Activated T-cell treated with anti-CD3 and anti-CD28 coated beads, Interleukin-2, amount 50 U/mL, for 48 hours (primary cell): ENCODE data around the gene CAMK1D.
"Not testable (repeated sequence)": the region's sequence is repeated elsewhere in the genome, so short reads cannot be mapped to it uniquely, and the experiment has no call there.

ENCODE experiments used
- DNase-seq, 2 experiments: peaks; one replicate each; pipeline ENCODE4 v3.0.0-alpha.2; 2020

The CAMK1D gene

GRCh38 chr10:12340937-12341336 is 8.4 kb upstream of the CAMK1D start:
- no peak for DNase-seq

DNA sequence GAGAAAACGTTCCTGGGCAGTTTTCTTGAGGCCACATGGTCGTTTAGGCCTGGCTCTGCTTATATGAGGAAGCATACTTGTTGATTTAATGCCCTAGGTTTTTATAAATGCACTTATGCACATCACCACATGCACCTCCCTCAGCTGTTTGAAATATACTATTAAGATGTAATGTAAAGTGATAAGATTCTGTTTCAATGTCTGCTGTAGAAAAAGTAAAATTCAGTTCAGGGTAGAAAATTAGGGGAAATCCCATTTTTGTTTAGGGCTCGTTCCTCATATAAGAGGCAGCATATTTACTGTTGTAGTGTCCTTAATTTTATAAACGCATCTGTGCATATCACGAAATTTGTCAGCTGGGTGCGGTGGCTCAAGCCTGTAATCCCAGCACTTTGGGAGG is 7.8 kb upstream of the CAMK1D start:
- DNase-seq: no peak

- DNase-seq: no peak
Measured at GRCh38 chr10:12344375-12345110, 4.8 kb upstream of the CAMK1D start.

DNA sequence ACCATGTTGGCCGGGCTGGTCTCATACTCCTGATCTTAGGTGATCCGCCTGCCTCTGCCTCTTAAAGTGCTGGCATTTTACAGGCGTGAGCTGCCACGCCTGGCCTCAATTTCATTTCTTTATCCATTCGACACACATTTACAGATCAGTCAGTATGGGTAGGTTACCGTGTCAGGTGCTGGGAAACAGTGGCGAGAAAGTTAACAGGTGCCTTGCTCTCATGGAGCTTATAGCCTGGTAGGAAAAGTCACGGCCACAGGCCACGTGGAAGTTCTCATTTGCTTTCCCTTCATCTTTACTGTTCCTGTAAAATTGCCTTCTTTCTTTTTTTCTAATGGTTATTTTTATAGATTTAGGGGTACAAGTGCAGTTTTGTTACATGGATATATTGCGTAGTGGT is 2.6 kb upstream of the CAMK1D start:
- DNase-seq: no peak

DNA sequence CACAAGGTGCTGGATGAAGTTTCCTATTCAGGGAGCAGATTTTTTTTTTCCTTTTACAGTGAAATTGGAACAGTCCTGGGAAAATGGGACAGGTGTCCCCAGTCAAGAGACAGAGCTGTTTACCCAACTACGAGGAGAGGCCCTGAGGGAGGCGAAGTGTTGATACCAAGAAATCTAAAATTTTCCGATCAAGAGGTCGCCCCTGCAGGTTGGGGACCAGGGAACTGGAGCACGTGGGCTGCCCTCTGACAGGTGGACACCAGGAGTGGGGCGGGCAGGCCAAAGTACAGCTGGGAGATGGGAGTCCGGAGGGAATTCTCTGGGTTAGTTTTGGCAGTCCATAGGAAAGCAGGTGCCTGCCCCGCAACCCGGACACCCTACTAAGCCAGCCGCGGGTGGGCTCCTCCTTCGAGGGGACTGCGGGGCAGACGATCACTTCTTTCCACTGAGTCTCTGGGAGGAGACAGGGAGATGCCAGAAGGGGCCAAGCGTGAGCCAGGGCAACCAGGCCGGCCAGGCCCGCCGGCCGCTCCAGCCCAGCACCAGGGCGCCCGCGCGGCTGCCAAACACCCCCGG is 965 bp upstream of the CAMK1D start:
- no peak for DNase-seq

DNA sequence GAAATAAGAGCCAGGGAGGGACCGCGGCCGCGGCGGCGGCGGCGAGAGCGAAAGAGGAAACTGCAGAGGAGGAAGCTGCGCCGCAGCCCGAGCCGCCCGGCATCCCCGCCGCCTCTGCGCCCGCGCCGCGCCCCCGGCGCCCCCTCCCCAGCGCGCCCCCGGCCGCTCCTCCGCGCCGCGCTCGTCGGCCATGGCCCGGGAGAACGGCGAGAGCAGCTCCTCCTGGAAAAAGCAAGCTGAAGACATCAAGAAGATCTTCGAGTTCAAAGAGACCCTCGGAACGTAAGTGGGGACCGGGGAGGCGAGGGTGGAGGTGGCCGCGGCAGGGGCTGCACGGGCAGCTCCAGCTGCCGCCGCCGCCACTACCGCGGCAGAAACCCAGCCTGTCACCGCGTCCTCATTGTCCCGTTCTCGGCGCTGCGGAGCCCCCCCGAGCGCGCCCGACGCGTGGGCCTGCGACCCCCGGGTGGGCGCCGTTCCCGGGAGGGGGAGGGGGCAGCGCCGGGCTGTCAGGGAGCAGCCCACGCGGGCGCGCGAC is 351 bp downstream of the CAMK1D start:
- DNase-seq: no peak

GRCh38 chr10:12350167-12350872 is 973 bp downstream of the CAMK1D start:
- peak; percentile 56 to 67 for DNase-seq

DNA sequence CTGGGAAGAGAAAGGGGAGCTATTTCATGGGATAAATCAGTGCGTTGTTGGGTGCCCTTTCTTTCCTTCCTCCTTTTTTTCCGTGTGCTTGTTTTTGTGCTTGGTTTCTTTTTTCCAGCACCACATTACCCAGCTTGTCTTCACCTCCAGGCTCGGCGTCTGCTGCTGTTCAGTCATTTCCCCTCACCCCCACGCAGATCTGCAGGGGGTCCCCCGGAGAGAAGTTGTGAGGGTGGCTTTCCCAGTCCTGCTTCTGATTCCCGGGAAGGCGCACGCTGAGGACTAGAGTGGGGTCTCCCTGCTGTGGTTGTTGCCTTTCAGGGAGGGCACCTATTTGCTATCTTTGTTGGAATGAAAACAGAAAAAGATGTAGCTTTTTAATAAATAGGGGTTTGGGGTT is 1.6 kb downstream of the CAMK1D start:
- peak in 1 of 2 experiments; percentile 24 for DNase-seq

DNA sequence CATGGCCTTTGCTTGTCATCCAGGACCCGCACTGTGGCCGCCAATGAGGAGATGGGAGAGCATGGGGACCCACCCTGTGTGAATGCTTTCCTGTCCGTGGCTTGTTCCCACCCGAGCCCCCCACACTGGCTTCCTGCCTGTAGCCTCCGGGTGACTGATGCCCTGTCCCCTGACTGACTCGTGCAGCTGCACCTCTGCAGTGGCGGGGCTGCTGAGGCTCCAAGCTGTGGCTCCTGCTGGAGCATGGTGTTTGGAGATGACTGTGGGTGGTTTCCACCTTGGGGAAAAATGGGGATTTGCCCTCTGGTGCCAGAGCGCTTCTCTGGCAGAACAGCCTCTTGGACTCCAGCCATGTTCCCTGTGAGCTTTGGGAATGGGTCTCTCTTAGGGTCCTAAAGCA is 2.1 kb downstream of the CAMK1D start:
- DNase-seq: peak; percentile 37 to 41

GRCh38 chr10:12351889-12352288 is 2.5 kb downstream of the CAMK1D start:
- DNase-seq: no peak

DNA sequence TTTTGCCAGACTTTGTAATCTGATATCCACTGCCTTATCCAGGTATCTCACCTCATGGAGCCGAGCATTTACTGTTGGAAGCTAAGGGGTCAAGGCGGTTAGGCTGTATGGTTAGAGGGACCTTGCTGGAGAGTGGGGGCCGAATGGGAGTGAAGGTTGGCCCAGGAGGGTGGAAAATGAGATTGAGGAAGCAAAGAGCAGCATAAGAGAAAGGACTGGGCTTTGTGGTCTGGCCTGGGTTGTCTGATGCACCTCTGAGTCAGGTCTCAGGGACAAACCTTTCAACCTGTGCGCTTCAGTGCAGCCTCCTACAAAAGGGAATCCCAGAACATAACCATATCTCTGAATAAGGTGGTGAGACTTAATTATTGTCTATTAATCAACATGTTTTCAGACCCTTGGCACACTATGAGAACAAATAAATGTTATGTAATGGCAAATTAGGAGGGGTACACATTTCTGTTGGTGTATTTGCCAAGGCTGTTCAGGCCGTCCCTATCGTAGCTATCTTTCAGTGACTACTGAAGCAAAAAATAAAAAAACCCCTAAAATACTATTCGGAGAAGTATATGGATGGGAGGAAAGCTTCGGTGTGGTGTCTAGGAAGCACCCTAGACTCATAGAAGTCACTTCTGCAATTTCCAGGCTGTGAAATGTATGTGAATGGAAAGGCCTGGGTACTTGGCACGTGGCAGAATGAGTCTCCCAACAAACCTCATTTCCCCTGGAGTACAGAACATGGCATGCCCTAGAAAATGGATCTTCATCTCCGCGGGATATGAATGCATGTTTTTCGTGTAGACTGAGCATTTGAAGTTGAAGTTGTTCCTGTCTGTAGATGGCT is 4.3 kb downstream of the CAMK1D start:
- peak; percentile 29 to 35 for DNase-seq

- DNase-seq: not testable (repeated sequence)
Measured at GRCh38 chr10:12354696-12355095, 5.3 kb downstream of the CAMK1D start.

- DNase-seq: no peak
Measured at GRCh38 chr10:12355384-12355783, 6.0 kb downstream of the CAMK1D start.

- no peak for DNase-seq
Measured at GRCh38 chr10:12357525-12358151, 8.3 kb downstream of the CAMK1D start.

GRCh38 chr10:12358863-12359564 is 9.7 kb downstream of the CAMK1D start:
- peak; percentile 43 to 45 for DNase-seq

- DNase-seq: no peak
Measured at GRCh38 chr10:12360461-12360860, 11.1 kb downstream of the CAMK1D start.

GRCh38 chr10:12361115-12361514 is 11.8 kb downstream of the CAMK1D start:
- not testable (repeated sequence) for DNase-seq

- no peak for DNase-seq
Measured at GRCh38 chr10:12364559-12364958, 15.2 kb downstream of the CAMK1D start.

DNA sequence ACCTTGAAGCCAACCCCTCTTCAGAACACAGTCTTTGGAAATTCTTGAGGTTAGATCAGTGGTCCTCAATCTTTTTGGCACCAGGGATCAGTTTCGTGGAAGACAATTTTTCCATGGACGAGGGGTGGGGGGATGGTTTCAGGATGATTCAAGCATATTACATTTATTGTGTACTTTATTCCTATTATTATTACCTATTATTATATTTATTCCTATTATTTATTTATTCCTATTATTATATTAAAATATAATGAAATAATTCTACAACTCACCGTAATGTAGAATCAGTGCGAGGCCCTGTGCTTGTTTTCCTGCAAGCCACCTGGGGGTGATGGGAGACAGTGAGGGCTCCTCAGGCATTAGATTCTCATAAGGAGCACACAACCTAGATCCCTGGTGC is 17.9 kb downstream of the CAMK1D start:
- no peak for DNase-seq

DNA sequence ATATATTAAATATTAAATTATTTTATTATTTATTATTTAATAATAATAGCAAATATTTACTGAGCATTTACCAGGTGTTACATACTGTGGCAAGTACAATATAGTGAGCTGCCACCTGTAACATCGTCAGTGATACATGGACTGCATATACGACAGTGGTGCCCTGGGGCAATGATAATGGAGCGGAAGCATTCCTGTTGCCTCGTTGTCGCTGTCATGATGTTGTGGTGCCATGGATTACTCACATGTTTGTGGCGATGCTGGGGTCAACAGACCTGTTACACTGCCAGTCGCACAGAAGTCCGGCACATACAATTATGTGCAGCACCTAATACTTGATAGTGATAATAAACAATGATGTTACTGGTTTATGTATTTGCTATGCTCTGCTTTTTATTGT is 20.6 kb downstream of the CAMK1D start:
- no peak for DNase-seq

DNA sequence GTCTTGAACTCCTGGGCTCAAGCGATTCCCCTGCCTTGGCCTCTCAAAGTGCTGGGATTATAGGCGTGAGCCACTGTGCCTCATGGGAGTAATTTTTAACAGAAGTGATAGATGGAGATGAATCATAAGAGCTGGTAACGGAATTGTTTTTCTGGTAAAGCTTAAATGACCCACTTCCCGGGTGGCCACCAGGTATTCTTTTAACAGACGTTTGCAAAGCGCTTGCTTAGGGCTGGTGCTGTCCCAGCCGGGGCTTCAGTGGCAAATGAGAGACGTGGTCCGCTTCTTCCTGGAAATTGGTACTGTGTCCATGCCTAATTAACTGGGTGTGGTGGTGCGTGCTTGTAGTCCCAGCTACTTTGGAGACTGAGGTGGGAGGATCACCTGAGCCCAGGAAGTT is 23.5 kb downstream of the CAMK1D start:
- no peak for DNase-seq

DNA sequence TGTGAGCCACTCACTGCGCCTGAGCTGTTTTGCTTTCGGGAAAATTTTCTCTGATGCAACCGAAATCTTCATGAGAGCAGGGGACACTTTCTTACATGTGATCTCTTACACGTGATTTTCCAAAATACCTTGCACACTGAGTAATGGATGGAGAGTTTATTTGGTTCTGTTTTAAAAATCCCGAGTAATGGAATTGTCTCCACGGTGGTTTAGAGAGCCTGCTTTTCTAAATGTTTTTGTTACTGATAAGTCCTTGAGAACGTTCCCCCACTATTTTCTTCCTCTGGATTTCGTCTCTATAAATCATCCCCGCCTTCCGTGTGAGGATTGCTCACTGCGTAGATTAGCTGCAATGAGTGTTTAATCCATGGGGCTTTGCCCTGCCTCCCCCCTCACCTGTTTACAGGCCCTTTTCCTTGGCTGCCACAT is 25.7 kb downstream of the CAMK1D start:
- no peak for DNase-seq
